HepG2 (cell line): ENCODE data around the gene DIO2. TPM values are rescaled to one million over a fixed set of nuclear protein-coding genes. Genes with fewer than 3 reads are reported as not detected.

Experiments used
- ATAC-seq: fragments of 200-7000 bp; cut with Tn5 transposase; 3 replicates; pipeline ENCODE4 v1.9.1; 2020; ENCODE audit warnings: mild to moderate bottlenecking, moderate library complexity
- BruUV-seq: library from RNA; stranded (reverse); fragments of 400-500 nt; replicated peaks from 2 replicates; lab custom pipeline; 2021; lab: Mats Ljungman, UMichigan
- CTCF ChIA-PET: fragments of 300-600 bp; formaldehyde crosslinking; extraction: SDS; loops from one replicate; lab custom pipeline; 2021; ENCODE audit warnings: low total read pairs, inconsistent platforms, low intra/inter-chr PET ratio; lab: Yijun Ruan, JAX
- POLR2A ChIA-PET: fragments of 350-600 bp; sonication (Branson Sonifier 250); formaldehyde crosslinking; loops from one replicate; lab custom pipeline; 2020; ENCODE audit warnings: antibody characterized with exemption, inconsistent platforms; lab: Yijun Ruan, JAX
- DNase-seq: peaks from one replicate; pipeline ENCODE4 v3.0.0-alpha.2; 2015; ENCODE audit warnings: low spot score
- FAIRE-seq: peaks from 3 replicates; lab custom pipeline; 2011; peaks lifted over from hg19 to GRCh38; lab: Jason Lieb, UNC
- H2AFZ ChIP-seq: one replicate; pipeline ENCODE4 v1.6.1; 2011; ENCODE audit warnings: low read length, inconsistent platforms
- H3K27ac ChIP-seq: fragments of 300-600 bp; 3 replicates; pipeline ENCODE4 v1.8.0; 2011; ENCODE audit warnings: mixed run types, mild to moderate bottlenecking, mixed read lengths, low read length, inconsistent platforms; ENCODE audit not compliant: insufficient read depth; ENCODE audit errors: extremely low read length
- H3K27me3 ChIP-seq, 2 experiments: fragments of 200-600 bp in 1 of 2; 2 replicates in 1 of 2; 3 replicates in 1 of 2; pipeline versions ENCODE4 v1.6.0 to v1.8.0; 2011; ENCODE audit warnings: low read length in 2 of 2, mild to moderate bottlenecking in 2 of 2, moderate library complexity in 2 of 2, inconsistent platforms in 1 of 2; ENCODE audit not compliant: insufficient read depth in 2 of 2, control insufficient read depth in 1 of 2
- H3K36me3 ChIP-seq, 2 experiments: fragments of 200-600 bp in 1 of 2; replicated peaks in 1 of 2; 2 replicates in 1 of 2; 3 replicates in 1 of 2; pipeline versions ENCODE4 v1.5.1 to v1.8.0; 2011; ENCODE audit warnings: low read length in 2 of 2, inconsistent platforms in 1 of 2; ENCODE audit not compliant: insufficient read depth in 2 of 2, control insufficient read depth in 1 of 2
- H3K4me1 ChIP-seq: 2 replicates; pipeline ENCODE4 v1.5.1; 2012; ENCODE audit warnings: low read length, inconsistent platforms; ENCODE audit not compliant: insufficient read depth
- H3K4me2 ChIP-seq: 2 replicates; pipeline ENCODE4 v1.6.0; 2011; ENCODE audit warnings: low read depth, low read length, inconsistent platforms
- H3K4me3 ChIP-seq, 3 experiments: fragments of 200-600 bp in 1 of 3; sonication (generic), shearing (Covaris generic) in 1 of 3; replicated peaks in 1 of 3; 2 replicates each; pipeline ENCODE4 v1.5.1; 2011 to 2016; ENCODE audit warnings: low read length in 3 of 3, inconsistent platforms in 2 of 3, low read depth in 2 of 3, mild to moderate bottlenecking in 2 of 3, control low read depth in 1 of 3, mixed read lengths in 1 of 3; ENCODE audit not compliant: insufficient read depth in 1 of 3
- H3K79me2 ChIP-seq: one replicate; pipeline ENCODE4 v1.6.1; 2011; ENCODE audit warnings: low read length, inconsistent platforms; ENCODE audit not compliant: insufficient read depth
- H3K9ac ChIP-seq: 2 replicates; pipeline ENCODE4 v1.6.0; 2011; ENCODE audit warnings: mild to moderate bottlenecking, low read depth, low read length, inconsistent platforms; ENCODE audit not compliant: insufficient read depth
- H3K9me3 ChIP-seq: 2 replicates; pipeline ENCODE4 v1.5.1; 2012; ENCODE audit warnings: mild to moderate bottlenecking, low read length
- H4K20me1 ChIP-seq: 2 replicates; pipeline ENCODE4 v1.6.0; 2011; ENCODE audit warnings: inconsistent platforms, mild to moderate bottlenecking, low read length, moderate library complexity; ENCODE audit not compliant: insufficient read depth
- ETV6 ChIP-seq: sonication (generic); formaldehyde crosslinking; conservative IDR thresholded peaks from 2 replicates; pipeline ENCODE4 v1.4.0; 2020; ENCODE audit warnings: missing genetic modification reagents
- HCFC1 ChIP-seq: fragments of 150-350 bp; IDR thresholded peaks from 2 replicates; pipeline ENCODE4 v1.6.1; 2014; ENCODE audit warnings: low read depth, low read length
- IKZF4 ChIP-seq: sonication (generic); formaldehyde crosslinking; IDR thresholded peaks from 2 replicates; pipeline ENCODE4 v1.5.1; 2020; ENCODE audit warnings: borderline replicate concordance, mild to moderate bottlenecking, low read depth, missing genetic modification reagents; ENCODE audit errors: not compliant biosample characterization
- KDM6A ChIP-seq: IDR thresholded peaks from 2 replicates; pipeline ENCODE4 v1.6.1; 2016; ENCODE audit warnings: low read depth
- RNF2 ChIP-seq: fragments of 450-650 bp; conservative IDR thresholded peaks from 2 replicates; pipeline ENCODE4 v1.6.1; 2016; ENCODE audit warnings: low read depth
- SMC3 ChIP-seq: IDR thresholded peaks from 2 replicates; pipeline ENCODE4 v1.6.1; 2011; ENCODE audit warnings: low read length, improper control_type of control experiment
- SSRP1 ChIP-seq: IDR thresholded peaks from 2 replicates; pipeline ENCODE4 v1.6.1; 2016; ENCODE audit warnings: control low read depth
- STAG1 ChIP-seq: sonication (generic); formaldehyde crosslinking; IDR thresholded peaks from 2 replicates; pipeline ENCODE4 v1.4.0; 2020; ENCODE audit warnings: missing genetic modification reagents
- TRIM24 ChIP-seq: sonication (generic); formaldehyde crosslinking; IDR thresholded peaks from 2 replicates; pipeline ENCODE4 v1.8.0; 2022; ENCODE audit warnings: mild to moderate bottlenecking, missing genetic modification reagents
- ZNF264 ChIP-seq: sonication (generic); formaldehyde crosslinking; IDR thresholded peaks from 2 replicates; pipeline ENCODE4 v1.4.0; 2020; ENCODE audit warnings: missing genetic modification reagents
- ZNF451 ChIP-seq: sonication (generic); formaldehyde crosslinking; IDR thresholded peaks from 2 replicates; pipeline ENCODE4 v1.5.0; 2020; ENCODE audit warnings: mild to moderate bottlenecking, missing genetic modification reagents
- ZNF513 ChIP-seq: sonication (generic); formaldehyde crosslinking; conservative IDR thresholded peaks from 2 replicates; pipeline ENCODE4 v1.5.0; 2020; ENCODE audit warnings: missing genetic modification reagents
- ZNF691 ChIP-seq: sonication (generic); formaldehyde crosslinking; IDR thresholded peaks from 2 replicates; pipeline ENCODE4 v1.4.0; 2020; ENCODE audit warnings: missing genetic modification reagents, low read depth, mild to moderate bottlenecking, borderline replicate concordance
- WGBS: methylation state at CpG from one replicate; pipeline ENCODE4 v1.1.6; 2017; ENCODE audit warnings: low lambda C conversion rate; 5-methylcytosine and 5-hydroxymethylcytosine counted together
- in situ Hi-C: cut with HindIII; loops from 2 replicates; pipeline ENCODE4 v1.10.0; 2017; ENCODE audit warnings: low pct_unique_long_range_greater_than_20kb; ENCODE audit not compliant: extremely low pct_ligation_motif_present
- intact Hi-C: fragments of 100-400 bp; cut with micrococcal nuclease; formaldehyde crosslinking; loops from one replicate; pipeline ENCODE4 v1.10.0; 2022; ENCODE audit not compliant: unreplicated experiment
- polyA plus RNA-seq, 8 experiments: library from polyadenylated mRNA; depleted of rRNA in 3 of 8; stranded (reverse) in 7 of 8; unstranded in 1 of 8; fragments of >200 nt; fragmentation: Illumina TruSeq in 4 of 8; extraction: Trizol in 4 of 8; gene quantifications; 2 replicates each; pipeline versions ENCODE4 v1.2.1 to v1.2.3, GENCODE V29; 2011 to 2016; ENCODE audit warnings: low read depth in 4 of 8, missing spikeins in 1 of 8, mixed read lengths in 1 of 8; ENCODE audit not compliant: insufficient read depth in 1 of 8
- total RNA-seq, 5 experiments: library from RNA; depleted of rRNA; stranded (reverse); fragments of >200 nt; fragmentation: Illumina TruSeq; extraction: Trizol; gene quantifications; 2 replicates each; pipeline ENCODE4 v1.2.3, GENCODE V29; 2016; ENCODE audit warnings: low read depth in 1 of 5

DIO2 gene
- total and polyA plus RNA-seq, 2 of the 13 experiments (the other 11 are each of a cell fraction or from before 2014, with no cell fraction given), result not detected

GRCh38 chr14:80172375-80173051 lies 38.8 kb downstream of the DIO2 start (continued):
- TF ChIP-seq STAG1 (CRISPR knock-in tag), result no peak

- ChIA-PET CTCF (no interaction called here), POLR2A (no interaction called here)
- Histone ChIP-seq H3K27ac (no peak overlapping the region), H3K27me3 (no peaks in the 10 kb centered on the region), H3K36me3 (no peaks in the 10 kb centered on the region), H3K4me1 (no peaks in the 10 kb centered on the region), H3K4me3 (no peak overlapping the region), H3K9ac (no peak overlapping the region), H3K4me2 (no peak overlapping the region), H3K9me3 (peaks cover 43% of the 10 kb centered on the region; the same call in 1 of the 2 replicates), H4K20me1 (no peaks in the 10 kb centered on the region), H3K79me2 (no peaks in the 10 kb centered on the region), H2AFZ (no peak overlapping the region)
- in situ Hi-C loops, result no loop called here
- no TSS peak for BruUV-seq
- no peak for FAIRE-seq
- intact Hi-C loops, result no loop called here
- TF ChIP-seq RNF2 (no peak), ZNF691 (CRISPR knock-in tag) (no peak), ZNF513 (CRISPR knock-in tag) (no peak), SSRP1 (CRISPR knock-in tag) (no peak), ZNF451 (CRISPR knock-in tag) (no peak), IKZF4 (CRISPR knock-in tag) (no peak), TRIM24 (CRISPR knock-in tag) (no peak), SMC3 (no peak), ZNF264 (CRISPR knock-in tag) (no peak), KDM6A (CRISPR knock-in tag) (no peak), HCFC1 (no peak), ETV6 (CRISPR knock-in tag) (no peak)
- WGBS, result 21% methylated on average over 6 of the region's 6 CpGs
- ATAC-seq, result no peak
- no peak for DNase-seq
Observed at GRCh38 chr14:80167793-80168448, 43.4 kb downstream of the DIO2 start.
